NB4 (cell line): ENCODE data around the gene GPR101.

Experiments
- POLR2A ChIP-seq: IDR thresholded peaks from 2 replicates; pipeline ENCODE4 v1.6.1; 2011; ENCODE audit warnings: mild to moderate bottlenecking; ENCODE audit not compliant: insufficient read length; ENCODE audit errors: extremely low read depth
- TF ChIP-seq, protein P1 (sequence below): IDR thresholded peaks from one replicate; pipeline ENCODE4 v1.5.1; 2012; ENCODE audit warnings: low read depth, low read length
- TF ChIP-seq, protein P2 (sequence below): IDR thresholded peaks from 2 replicates; pipeline ENCODE4 v1.6.1; 2011; ENCODE audit warnings: low read depth, low read length

DNA sequence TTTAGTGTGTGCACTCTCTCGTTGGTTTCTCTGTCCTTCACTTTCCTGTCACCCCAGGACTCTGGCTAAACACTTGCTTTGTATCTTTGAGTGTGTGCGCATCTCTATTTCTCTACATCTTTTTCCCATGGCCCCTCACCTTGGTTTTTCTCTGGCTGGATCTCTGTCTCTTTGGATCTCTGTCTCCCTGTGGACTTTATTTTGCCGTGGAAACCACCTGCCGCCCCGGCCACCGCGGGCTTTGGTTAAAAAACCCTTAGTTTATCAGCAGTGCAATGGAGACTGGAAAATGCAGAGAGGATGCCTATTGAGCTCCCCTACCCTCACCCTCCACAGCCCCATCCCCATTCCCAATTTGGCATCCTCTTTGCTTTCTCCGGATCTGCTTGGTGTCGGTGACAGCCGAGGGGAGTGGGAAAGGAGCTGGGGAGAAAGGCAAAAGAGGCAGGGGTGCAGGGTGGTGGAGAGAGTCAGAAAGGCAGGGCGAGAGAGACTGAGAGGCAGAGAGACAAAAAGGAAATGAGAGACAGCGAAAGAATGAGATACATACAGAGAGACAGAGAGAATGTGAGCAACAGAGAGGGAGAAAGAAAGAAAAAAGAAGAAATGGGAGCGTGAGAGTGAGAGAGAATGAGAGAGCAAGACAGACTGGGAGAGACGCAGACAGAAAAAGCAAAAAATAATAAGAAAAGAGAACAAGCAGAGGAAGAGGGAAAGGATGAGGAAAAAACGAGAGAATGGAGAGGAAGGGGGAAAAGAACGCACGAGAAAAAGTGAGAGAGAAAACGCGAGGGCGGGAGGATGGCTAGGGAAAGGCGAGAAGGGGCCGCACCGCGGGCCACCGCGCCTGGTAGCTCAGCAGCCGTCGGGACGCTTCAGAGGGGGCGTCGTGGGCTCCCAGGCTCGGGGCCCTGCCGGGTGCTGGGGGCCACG is 688 bp downstream of the GPR101 start:
- no peak for TF ChIP-seq POLR2A
- TF ChIP-seq, protein P1, sequence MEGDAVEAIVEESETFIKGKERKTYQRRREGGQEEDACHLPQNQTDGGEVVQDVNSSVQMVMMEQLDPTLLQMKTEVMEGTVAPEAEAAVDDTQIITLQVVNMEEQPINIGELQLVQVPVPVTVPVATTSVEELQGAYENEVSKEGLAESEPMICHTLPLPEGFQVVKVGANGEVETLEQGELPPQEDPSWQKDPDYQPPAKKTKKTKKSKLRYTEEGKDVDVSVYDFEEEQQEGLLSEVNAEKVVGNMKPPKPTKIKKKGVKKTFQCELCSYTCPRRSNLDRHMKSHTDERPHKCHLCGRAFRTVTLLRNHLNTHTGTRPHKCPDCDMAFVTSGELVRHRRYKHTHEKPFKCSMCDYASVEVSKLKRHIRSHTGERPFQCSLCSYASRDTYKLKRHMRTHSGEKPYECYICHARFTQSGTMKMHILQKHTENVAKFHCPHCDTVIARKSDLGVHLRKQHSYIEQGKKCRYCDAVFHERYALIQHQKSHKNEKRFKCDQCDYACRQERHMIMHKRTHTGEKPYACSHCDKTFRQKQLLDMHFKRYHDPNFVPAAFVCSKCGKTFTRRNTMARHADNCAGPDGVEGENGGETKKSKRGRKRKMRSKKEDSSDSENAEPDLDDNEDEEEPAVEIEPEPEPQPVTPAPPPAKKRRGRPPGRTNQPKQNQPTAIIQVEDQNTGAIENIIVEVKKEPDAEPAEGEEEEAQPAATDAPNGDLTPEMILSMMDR, result no peak
- TF ChIP-seq, protein P2, sequence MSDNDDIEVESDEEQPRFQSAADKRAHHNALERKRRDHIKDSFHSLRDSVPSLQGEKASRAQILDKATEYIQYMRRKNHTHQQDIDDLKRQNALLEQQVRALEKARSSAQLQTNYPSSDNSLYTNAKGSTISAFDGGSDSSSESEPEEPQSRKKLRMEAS, result no peak
